Measurements from ENCODE around the gene DPH1.

DNA sequence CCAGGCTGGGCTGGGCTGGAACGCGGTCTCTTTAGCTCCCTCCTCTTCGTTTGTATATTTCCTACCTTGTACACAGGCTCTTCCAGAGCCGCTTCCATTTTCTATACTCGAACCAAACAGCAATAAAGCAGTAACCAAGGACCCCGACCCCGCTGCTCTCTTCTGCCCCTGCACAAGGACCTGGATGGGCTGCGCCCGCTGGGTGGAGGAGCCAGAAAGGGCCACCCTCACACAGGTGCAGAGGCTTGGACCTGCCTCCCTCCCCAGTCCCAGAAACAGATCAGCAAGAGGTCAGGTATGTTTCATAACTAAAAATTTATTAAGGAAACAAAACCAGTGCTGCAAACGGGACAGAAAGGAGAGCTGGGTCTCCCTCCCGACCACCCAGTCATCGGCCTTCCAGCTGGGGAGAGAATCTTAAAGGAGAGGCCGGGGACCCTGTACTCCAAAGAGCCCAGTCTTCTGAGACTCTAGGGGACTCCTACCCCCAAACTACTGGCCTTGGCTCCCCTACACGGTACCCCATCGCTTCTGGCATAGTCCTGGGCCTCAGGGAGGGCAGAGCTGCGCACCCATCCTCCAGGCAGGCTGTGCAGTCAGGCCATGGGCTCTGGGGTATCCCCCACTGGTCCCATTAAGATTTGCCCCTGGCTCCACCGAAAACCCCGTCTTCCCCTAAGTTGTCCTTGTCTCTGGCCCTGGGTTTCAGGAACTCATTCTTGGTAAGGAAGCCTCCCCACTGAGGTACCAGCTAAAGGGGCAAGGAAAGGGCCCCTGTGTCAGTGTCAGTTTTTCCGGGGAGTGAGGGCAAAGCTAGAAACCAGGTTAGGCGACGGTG is 29.8 kb downstream of the DPH1 start:
- no peak for TF ChIP-seq CTCF (IDR thresholded peaks at IDR 0.05)
- no peak for TF ChIP-seq EP300 (IDR thresholded peaks at IDR 0.05)
- no peak for TF ChIP-seq POLR2A (IDR thresholded peaks at IDR 0.05)
- no peak for TF ChIP-seq POLR2AphosphoS5 (IDR thresholded peaks at IDR 0.05)

All from gastroesophageal sphincter (tissue), 3 donors.